GM12875 (cell line): ENCODE data around the gene MIOX.
A peak's percentile ranks its signal among the peaks of the same experiment; 100 is the strongest.

Experiments
- H3K4me3 ChIP-seq: one replicate; pipeline ENCODE4 v1.5.1; 2011; ENCODE audit warnings: low read depth, low read length, control low read depth
- TF ChIP-seq, protein P1 (sequence below): IDR thresholded peaks from 2 replicates; pipeline ENCODE4 v1.5.1; 2011; ENCODE audit warnings: low read depth, mild to moderate bottlenecking, control low read depth, inconsistent platforms, low read length, moderate library complexity, borderline replicate concordance; ENCODE audit not compliant: insufficient read depth

MIOX gene

DNA sequence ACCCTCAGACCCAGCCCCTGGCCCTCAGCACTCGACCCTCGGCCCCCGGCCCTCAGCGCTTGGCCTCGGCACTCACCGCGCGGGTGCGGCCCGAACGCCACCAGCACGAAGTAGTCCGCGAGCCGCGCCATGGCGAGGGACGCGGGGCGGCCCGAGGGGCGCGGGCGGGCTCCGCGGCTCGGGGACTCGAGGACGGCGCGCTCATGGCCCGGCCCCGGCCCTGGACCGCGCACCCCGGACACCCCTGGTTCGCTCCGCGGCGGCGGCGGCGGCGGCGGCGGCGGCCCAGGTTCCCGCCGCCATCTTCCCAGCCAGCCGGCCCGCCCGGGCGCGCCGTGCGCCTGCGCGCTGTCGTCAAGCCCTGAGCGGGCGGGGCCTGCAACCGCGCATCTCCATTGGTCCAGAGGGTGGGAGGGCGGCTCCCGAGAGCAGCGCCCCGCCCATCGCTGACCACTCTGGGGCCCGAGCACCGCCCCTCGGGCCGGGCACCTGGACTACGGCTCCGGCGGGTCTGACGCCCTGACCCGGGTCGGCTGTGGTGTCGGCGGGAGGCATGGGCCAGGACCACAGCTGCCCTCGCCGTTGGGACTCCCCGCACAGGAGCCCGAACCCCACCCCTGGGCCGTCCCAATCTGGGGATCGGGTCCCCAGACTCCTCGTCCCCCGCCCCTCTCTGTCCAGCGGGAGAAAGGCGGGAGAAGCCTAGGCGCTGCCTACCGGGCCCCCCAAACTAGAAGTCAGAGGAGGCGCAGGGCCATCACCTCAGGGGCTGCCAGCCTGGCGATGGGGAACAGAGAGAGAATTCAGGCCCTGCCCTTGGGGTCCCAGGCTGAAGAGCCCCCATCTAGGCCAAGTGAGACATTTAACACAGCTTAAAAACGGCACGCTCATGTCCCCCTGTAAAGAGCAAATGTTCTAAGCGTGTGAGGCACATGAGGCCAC, 11.7 kb upstream of the MIOX start, which contains the start of gene SBF1:
Gene SBF1, minus strand, starts transcription at position 326 of the 942 bp plus-strand sequence. Its CDS starts 195 bp downstream, at position 131.
- TF ChIP-seq, protein P1, sequence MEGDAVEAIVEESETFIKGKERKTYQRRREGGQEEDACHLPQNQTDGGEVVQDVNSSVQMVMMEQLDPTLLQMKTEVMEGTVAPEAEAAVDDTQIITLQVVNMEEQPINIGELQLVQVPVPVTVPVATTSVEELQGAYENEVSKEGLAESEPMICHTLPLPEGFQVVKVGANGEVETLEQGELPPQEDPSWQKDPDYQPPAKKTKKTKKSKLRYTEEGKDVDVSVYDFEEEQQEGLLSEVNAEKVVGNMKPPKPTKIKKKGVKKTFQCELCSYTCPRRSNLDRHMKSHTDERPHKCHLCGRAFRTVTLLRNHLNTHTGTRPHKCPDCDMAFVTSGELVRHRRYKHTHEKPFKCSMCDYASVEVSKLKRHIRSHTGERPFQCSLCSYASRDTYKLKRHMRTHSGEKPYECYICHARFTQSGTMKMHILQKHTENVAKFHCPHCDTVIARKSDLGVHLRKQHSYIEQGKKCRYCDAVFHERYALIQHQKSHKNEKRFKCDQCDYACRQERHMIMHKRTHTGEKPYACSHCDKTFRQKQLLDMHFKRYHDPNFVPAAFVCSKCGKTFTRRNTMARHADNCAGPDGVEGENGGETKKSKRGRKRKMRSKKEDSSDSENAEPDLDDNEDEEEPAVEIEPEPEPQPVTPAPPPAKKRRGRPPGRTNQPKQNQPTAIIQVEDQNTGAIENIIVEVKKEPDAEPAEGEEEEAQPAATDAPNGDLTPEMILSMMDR = no peak
- peak within 1 kb of the TSS; percentile 74 for H3K4me3 ChIP-seq

DNA sequence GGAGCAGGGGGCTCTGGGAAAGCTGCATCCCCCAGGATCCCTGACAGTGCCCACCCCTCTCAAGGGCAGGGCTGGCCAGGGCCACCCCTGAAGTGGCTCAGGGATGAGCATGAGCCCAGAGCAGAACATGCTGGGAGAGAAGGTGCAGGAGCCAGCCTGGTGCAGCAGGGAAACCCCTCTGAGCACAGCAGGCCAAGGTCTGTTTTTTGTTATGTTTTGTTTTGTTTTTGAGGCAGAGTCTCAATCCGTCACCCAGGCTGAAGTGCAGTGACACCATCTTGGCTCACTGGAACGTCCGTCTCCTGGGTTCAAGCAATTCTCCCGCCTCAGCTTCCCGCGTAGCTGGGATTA, 11.0 kb upstream of the MIOX start:
- TF ChIP-seq, protein P1 = no peak
- no peak overlapping the region for H3K4me3 ChIP-seq

DNA sequence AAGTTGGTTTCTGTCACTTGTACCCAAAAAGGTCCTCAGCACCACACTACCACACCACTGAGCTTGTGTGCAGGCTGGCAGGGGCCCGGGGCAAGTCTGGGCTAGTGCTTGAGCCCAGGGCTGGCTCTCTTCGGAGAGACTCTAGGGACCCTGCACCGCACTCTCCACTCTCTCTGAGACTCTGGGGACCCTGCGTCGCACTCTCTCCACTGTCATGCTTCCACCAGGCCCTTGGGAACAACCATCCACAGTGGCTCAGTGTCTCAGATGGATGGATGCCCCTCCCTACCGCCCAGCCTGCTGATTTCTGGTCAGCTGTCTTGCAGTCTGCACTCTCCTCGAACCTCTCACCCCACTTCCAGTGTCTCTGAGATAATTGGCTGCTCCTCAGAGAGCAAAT, 9.8 kb upstream of the MIOX start:
- TF ChIP-seq, protein P1 = no peak
- no peak overlapping the region for H3K4me3 ChIP-seq

DNA sequence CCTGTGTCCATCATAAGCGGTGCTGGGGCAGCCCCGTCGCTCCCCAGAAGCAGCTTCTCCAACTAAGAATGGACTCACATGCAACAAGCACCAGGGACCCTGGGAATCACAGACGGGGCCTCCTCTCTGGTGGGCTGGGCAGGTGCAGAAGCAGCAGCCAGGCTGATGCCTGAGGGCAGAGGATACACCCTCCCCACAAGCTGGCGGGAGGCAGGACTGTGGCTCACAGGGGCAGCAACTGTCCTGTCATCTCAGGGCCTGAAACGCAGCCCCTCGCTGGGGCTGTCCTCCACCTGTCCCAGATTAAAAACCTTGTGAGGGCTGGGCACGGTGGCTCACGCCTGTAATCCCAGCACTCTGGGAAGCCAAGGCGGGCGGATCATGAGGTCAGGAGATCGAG, 8.7 kb upstream of the MIOX start:
- TF ChIP-seq, protein P1 = no peak
- no peak overlapping the region for H3K4me3 ChIP-seq

DNA sequence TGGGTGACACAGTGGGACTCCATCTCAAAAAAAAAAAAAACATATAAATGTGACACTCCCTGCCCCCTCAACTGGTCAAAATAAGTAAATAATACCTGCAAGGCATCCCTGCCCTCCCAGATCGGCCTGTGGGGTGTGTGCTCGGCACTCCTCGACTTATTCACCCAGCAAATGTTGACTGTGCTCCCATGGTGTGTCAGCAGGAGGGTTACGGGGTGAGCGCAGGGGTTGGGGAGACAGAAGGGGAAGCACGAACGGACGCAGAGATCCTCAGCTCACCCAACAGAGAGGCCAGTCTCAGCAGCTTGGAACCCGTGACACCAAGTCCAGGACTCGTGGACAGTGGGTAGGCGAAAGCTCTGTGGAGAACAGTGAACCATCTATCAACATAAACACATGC, 6.9 kb upstream of the MIOX start:
- TF ChIP-seq, protein P1 = no peak
- H3K4me3 ChIP-seq = no peak overlapping the region

DNA sequence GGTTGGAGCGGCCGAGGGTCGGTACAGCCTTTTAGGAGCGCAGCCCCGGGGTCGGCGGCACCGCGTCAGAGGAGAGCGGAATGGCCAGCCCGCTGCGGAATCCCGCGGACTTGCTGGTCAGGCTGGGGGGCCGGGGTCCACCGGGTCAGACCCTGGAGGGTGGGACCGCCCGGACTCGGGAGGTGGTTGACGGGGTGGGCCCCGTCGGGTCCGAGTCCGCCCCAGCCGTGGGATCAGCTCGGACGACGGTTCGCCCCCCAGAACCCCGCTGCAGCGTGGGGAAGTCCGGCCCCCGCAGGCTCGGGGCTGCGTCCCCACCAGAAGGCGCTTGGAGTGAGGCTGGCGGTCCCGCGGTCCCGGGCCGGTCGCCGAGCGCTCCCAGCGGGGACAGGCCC, 5.6 kb upstream of the MIOX start:
- H3K4me3 ChIP-seq = no peak overlapping the region
- TF ChIP-seq, protein P1 = no peak

DNA sequence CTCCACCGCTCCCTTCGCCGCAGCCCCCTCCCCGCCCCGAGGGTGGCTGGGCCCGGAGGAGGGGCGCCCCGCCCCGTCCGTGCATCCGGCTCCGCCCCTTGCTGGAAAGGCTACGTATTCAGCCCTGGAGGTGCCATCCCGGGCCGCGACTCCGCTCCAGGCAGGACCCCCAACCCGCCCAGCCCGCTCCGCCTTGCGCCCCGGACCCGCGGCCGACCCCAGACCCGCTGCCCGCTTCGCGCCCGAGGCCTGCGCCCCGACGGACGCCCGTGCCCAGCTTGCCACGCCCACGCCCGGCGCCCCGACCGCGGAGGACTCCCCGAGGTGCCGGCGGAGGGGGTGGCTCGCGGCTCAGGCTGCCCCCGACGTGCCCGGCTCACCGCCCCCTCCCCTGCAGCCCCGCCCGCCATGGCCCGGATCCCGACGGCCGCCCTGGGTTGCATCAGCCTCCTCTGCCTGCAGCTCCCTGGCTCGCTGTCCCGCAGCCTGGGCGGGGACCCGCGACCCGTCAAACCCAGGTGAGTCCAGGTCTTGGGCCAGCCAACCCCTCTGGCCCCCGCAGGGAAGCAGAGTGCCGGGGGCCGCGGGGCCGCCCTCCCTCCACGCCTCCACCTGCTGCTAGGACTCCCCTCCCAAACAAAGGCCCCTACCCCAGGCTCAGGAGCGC, 5.1 kb upstream of the MIOX start, which contains the start of gene ADM2:
Gene ADM2, plus strand, starts transcription at position 104 of the 667 bp plus-strand sequence. Its CDS starts 305 bp downstream, at position 409.
- H3K4me3 ChIP-seq = no peak within 1 kb of the TSS
- TF ChIP-seq, protein P1 = no peak
